Neural progenitor cell (in vitro differentiated cells): ENCODE results near the gene CNTN5.

Experiments
- EZH2 ChIP-seq: fragments of 200-600 bp; sonication (generic); IDR thresholded peaks from 2 replicates; pipeline ENCODE4 v1.6.1; 2017; ENCODE audit warnings: antibody characterized with exemption, mild to moderate bottlenecking, moderate library complexity
- TF ChIP-seq, protein P1 (sequence below): fragments of 200-600 bp; sonication (generic); IDR thresholded peaks from 2 replicates; pipeline ENCODE4 v1.5.1; 2017; ENCODE audit warnings: antibody characterized with exemption, mild to moderate bottlenecking

- TF ChIP-seq, protein P1, sequence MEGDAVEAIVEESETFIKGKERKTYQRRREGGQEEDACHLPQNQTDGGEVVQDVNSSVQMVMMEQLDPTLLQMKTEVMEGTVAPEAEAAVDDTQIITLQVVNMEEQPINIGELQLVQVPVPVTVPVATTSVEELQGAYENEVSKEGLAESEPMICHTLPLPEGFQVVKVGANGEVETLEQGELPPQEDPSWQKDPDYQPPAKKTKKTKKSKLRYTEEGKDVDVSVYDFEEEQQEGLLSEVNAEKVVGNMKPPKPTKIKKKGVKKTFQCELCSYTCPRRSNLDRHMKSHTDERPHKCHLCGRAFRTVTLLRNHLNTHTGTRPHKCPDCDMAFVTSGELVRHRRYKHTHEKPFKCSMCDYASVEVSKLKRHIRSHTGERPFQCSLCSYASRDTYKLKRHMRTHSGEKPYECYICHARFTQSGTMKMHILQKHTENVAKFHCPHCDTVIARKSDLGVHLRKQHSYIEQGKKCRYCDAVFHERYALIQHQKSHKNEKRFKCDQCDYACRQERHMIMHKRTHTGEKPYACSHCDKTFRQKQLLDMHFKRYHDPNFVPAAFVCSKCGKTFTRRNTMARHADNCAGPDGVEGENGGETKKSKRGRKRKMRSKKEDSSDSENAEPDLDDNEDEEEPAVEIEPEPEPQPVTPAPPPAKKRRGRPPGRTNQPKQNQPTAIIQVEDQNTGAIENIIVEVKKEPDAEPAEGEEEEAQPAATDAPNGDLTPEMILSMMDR, result no peak
- TF ChIP-seq EZH2, result no peak
These were observed 1075.1 kb downstream of the CNTN5 start for GRCh38 chr11:100095809-100096208.
